Heart right ventricle (tissue), 16 donors: ENCODE data around the gene C1orf52. TPM values are rescaled to one million over a fixed set of nuclear protein-coding genes. Genes with fewer than 3 reads are reported as not detected.

Experiments
- ATAC-seq, 8 donors: fragments of 200-7000 bp; cut with Tn5 transposase; one replicate each; pipeline ENCODE4 v1.9.1; 2020; ENCODE audit warnings: mild to moderate bottlenecking in 8 of 8, moderate library complexity in 8 of 8, moderate number of reproducible peaks in 1 of 8
- DNase-seq, 2 donors: peaks; one replicate each; pipeline ENCODE4 v3.0.0-alpha.2; 2020
- H3K27ac ChIP-seq, 10 donors: fragments of 200-600 bp; sonication (generic) in 2 of 10; one replicate each; pipeline versions ENCODE4 v1.5.0 to v1.8.0; 2020 to 2022; ENCODE audit warnings: mild to moderate bottlenecking in 3 of 10
- H3K27me3 ChIP-seq, 7 donors: fragments of 200-600 bp; one replicate each; pipeline ENCODE4 v1.8.0; 2021 to 2022; ENCODE audit warnings: mild to moderate bottlenecking in 2 of 7
- H3K36me3 ChIP-seq, 9 donors: fragments of 200-600 bp; sonication (generic) in 1 of 9; one replicate each; pipeline versions ENCODE4 v1.5.0 to v1.8.0; 2020 to 2022; ENCODE audit warnings: mild to moderate bottlenecking in 2 of 9
- H3K4me1 ChIP-seq, 9 donors: fragments of 200-600 bp; sonication (generic) in 1 of 9; one replicate each; pipeline versions ENCODE4 v1.5.0 to v1.8.0; 2020 to 2022; ENCODE audit warnings: mild to moderate bottlenecking in 4 of 9
- H3K4me3 ChIP-seq, 10 donors: fragments of 200-600 bp; sonication (generic) in 2 of 10; one replicate each; pipeline versions ENCODE4 v1.5.0 to v1.8.0; 2020 to 2022; ENCODE audit warnings: mild to moderate bottlenecking in 7 of 10, moderate library complexity in 2 of 10
- H3K9me3 ChIP-seq, 11 donors: fragments of 200-600 bp in 10 of 11; sonication (generic) in 2 of 11; one replicate each; pipeline versions ENCODE4 v1.5.0 to v1.8.0; 2013 to 2022; ENCODE audit warnings: mild to moderate bottlenecking in 2 of 11, control low read depth in 1 of 11, moderate library complexity in 1 of 11
- CTCF ChIP-seq, 9 donors: fragments of 200-600 bp; sonication (generic) in 2 of 9; IDR thresholded peaks; one replicate each; pipeline versions ENCODE4 v1.5.0 to v1.8.0; 2021 to 2022; ENCODE audit warnings: antibody characterized with exemption in 9 of 9, mild to moderate bottlenecking in 5 of 9, moderate library complexity in 1 of 9
- WGBS, 2 donors: extraction: QIAGEN DNeasy Blood & Tissue Kit; methylation state at CpG; one replicate each; pipeline ENCODE4 v1.1.7; 2013; ENCODE audit warnings: inconsistent platforms in 1 of 2; 5-methylcytosine and 5-hydroxymethylcytosine counted together
- intact Hi-C, 10 donors: fragments of 100-400 bp; cut with DNase I; formaldehyde crosslinking; loops; one replicate each; pipeline versions ENCODE4 v1.11.1 to v1.14.2; 2022
- polyA plus RNA-seq, 2 donors: library from polyadenylated mRNA; stranded (reverse); fragments of 200-250 nt; gene quantifications; one replicate each; pipeline ENCODE4 v1.2.3, GENCODE V29; 2013
- total RNA-seq, 10 donors: library from RNA; stranded (reverse); fragmentation: NEBNext Ultra II Directional in 3 of 10; extraction: Animal tissue kit (Norgen Biotek cat#: 25700) in 3 of 10; gene quantifications; one replicate each; pipeline versions ENCODE4 v1.2.1 to v1.2.4, GENCODE V29; 2021 to 2023
- donor health status: Arrhythmogenic right ventricular cardiomyopathy.
- donor health status: ischemic (EF 13 %, LVEDD 7.1; RV severe dilation, severe dysfunction).
- donor health status: healthy with polysubstance abuse.
- donor health status: DM: no; HTN: yes; CAD: no.
- donor health status: DM: no; HTN: no; CAD: no.
- donor health status: ischemic (EF 25% LVEDD 6.9; RV normal size, moderate dysfunction).
- donor health status: ischemic (EF 25% LVEDD 5.7; RV mildly dilated, moderate dysfunction).
- donor health status: healthy.
- donor health status: DM: yes; HTN: yes; CAD: no.
- donor health status: Ischemic cardiomyopathy.
- donor health status: ischemic (EF 35%, LVEDD 5.7; RV mildly dilated, moderate dysfunction).
- donor health status: nonischemic (EF 11% LVEDD 7.7; RV severe dilation, severe dysfunction).
- donor health status: DM: yes; HTN: yes; CAD: no.
- donor health status: PGD.
- donor health status: ischemic (EF 29% LVEDD 5.4; RV normal size, mild dysfunction).
- donor health status: nonischemic (EF 23%, LVEDD 6.1; RV moderate dilation, normal function).

Gene C1orf52
- total and polyA plus RNA-seq, 12 donors, result 12.8 to 34.4 (median 15.7) TPM

GRCh38 chr1:85278853-85279314, 19.4 kb upstream of the C1orf52 start:
- Histone ChIP-seq H3K27ac (peak overlapping the region in 3 of 10 donors; percentile 17 to 87 (median 23)), H3K4me1 (peaks cover 10 to 43% (median 23%) of the 10 kb centered on the region in 9 donors), H3K36me3 (no peaks in the 10 kb centered on the region), H3K4me3 (no peak overlapping the region), H3K9me3 (no peaks in the 10 kb centered on the region), H3K27me3 (no peaks in the 10 kb centered on the region)
- no peak for ATAC-seq
- TF ChIP-seq CTCF (IDR thresholded peaks at IDR 0.05), result no peak
- intact Hi-C loops, result loop anchor here in 1 of 10 donors (5.0 kb wide), 1 partner anchor 298 kb away; no protein-coding TSS in a partner anchor
- 36 to 38% methylated on average over 2 of the region's 2 CpGs for WGBS, 2 donors
- no peak for DNase-seq

GRCh38 chr1:85277802-85278201, 18.3 kb upstream of the C1orf52 start:
- DNase-seq, result no peak
- ATAC-seq, result no peak
- Histone ChIP-seq H3K27me3 (no peaks in the 10 kb centered on the region), H3K4me3 (no peak overlapping the region), H3K27ac (peak overlapping the region in 2 of 10 donors; percentile 87 to 97), H3K4me1 (peaks cover 12 to 54% (median 31%) of the 10 kb centered on the region in 9 donors), H3K36me3 (peaks cover 0 to 4% (median 0%) of the 10 kb centered on the region in 9 donors), H3K9me3 (no peaks in the 10 kb centered on the region)
- TF ChIP-seq CTCF (IDR thresholded peaks at IDR 0.05), result no peak
- intact Hi-C loops, result loop anchor here in 1 of 10 donors (2.0 to 5.0 kb wide), 2 partner anchors 19 to 299 kb away; partner anchors contain the start of gene C1orf52
- WGBS, 2 donors, result 95 to 97% methylated on average over 4 of the region's 4 CpGs

- peak overlapping the region in 9 of 10 donors; percentile 78 to 98 (median 91) for H3K4me3 ChIP-seq
- DNase-seq (no peak), ATAC-seq (no peak)
- no peaks in the 10 kb centered on the region for H3K27me3 ChIP-seq
- H3K4me1 ChIP-seq, result peaks cover 12 to 60% (median 31%) of the 10 kb centered on the region in 9 donors
- 64 to 66% methylated on average over 11 of the region's 11 CpGs for WGBS, 2 donors
- no peaks in the 10 kb centered on the region for H3K9me3 ChIP-seq
- TF ChIP-seq CTCF (IDR thresholded peaks at IDR 0.05), result no peak
- peak overlapping the region; percentile 68 to 99 (median 96) for H3K27ac ChIP-seq
- intact Hi-C loops, result loop anchor here in 1 of 10 donors (1.0 to 5.0 kb wide), 3 partner anchors 18 to 300 kb away; partner anchors contain the start of gene C1orf52
- H3K36me3 ChIP-seq, result peaks cover 0 to 11% (median 0%) of the 10 kb centered on the region in 9 donors
Observed at GRCh38 chr1:85276978-85277639, 17.6 kb upstream of the C1orf52 start.

- Histone ChIP-seq H3K4me3 (peak within 1 kb of the TSS; percentile 68 to 98 (median 90)), H3K9me3 (no peaks in the 10 kb centered on the region), H3K4me1 (peaks cover 12 to 67% (median 36%) of the 10 kb centered on the region in 9 donors), H3K27me3 (no peaks in the 10 kb centered on the region), H3K36me3 (peaks cover 0 to 18% (median 0%) of the 10 kb centered on the region in 9 donors), H3K27ac (peak within 1 kb of the TSS; percentile 82 to 99 (median 96))
- WGBS, 2 donors, result 0% methylated on average over 63 to 78 of the region's 78 CpGs
- no peak for TF ChIP-seq CTCF (IDR thresholded peaks at IDR 0.05)
- DNase-seq (peak; percentile 97 to 99), ATAC-seq (peak; percentile 98 to 100 (median 99))
- intact Hi-C loops, result loop anchor here in 1 of 10 donors (1.0 to 5.0 kb wide), 3 partner anchors 18 to 301 kb away; partner anchors contain the start of gene C1orf52
Observed at GRCh38 chr1:85276215-85276977, 16.9 kb upstream of the C1orf52 start, which contains the start of gene BCL10. TSS of gene BCL10 (minus strand) at chr1:85276632. CDS start at chr1:85276352, 280 bp downstream.
